Cardiac muscle cell (in vitro differentiated cells and primary cell): ENCODE measurements around the gene IGSF21. TPM values are rescaled to one million over a fixed set of nuclear protein-coding genes. Genes with fewer than 3 reads are reported as not detected.

Experiments used
- DNase-seq, 2 donors: peaks; one replicate each; pipeline versions ENCODE4 v3.0.0 to v3.0.0-alpha.2; 2010 to 2017; ENCODE audit warnings: low read depth in 1 of 2, low spot score in 1 of 2
- H3K27ac ChIP-seq: fragments of 200-600 bp; sonication (generic); 2 replicates; pipeline ENCODE4 v1.5.1; 2016
- H3K27me3 ChIP-seq: fragments of 200-600 bp; sonication (generic); 2 replicates; pipeline ENCODE4 v1.6.0; 2016; ENCODE audit warnings: control low read depth
- H3K36me3 ChIP-seq: fragments of 200-600 bp; sonication (generic); 2 replicates; pipeline ENCODE4 v1.5.1; 2016; ENCODE audit warnings: control low read depth
- H3K4me1 ChIP-seq: fragments of 200-600 bp; sonication (generic); 2 replicates; pipeline ENCODE4 v1.8.1; 2017; ENCODE audit warnings: low read depth, mild to moderate bottlenecking, mixed run types
- H3K4me3 ChIP-seq: fragments of 200-600 bp; sonication (generic); 2 replicates; pipeline ENCODE4 v1.5.1; 2016; ENCODE audit warnings: mild to moderate bottlenecking
- H3K9me3 ChIP-seq: fragments of 200-600 bp; sonication (generic); 2 replicates; pipeline ENCODE4 v1.5.1; 2017; ENCODE audit warnings: low read depth, mild to moderate bottlenecking, control low read depth
- polyA plus RNA-seq: library from polyadenylated mRNA; unstranded; fragments of >200 nt; fragmentation: Nextera tagmentation; extraction: Ambion mirVana; gene quantifications from 2 replicates; pipeline ENCODE4 v1.2.1, GENCODE V29; 2016
- total RNA-seq: library from RNA; depleted of rRNA; stranded (reverse); fragments of >200 nt; gene quantifications from 2 replicates; pipeline ENCODE4 v1.2.3, GENCODE V29; 2016
- TF ChIP-seq, protein P1 (sequence below): IDR thresholded peaks from 2 replicates; pipeline ENCODE4 v1.5.1; 2012; ENCODE audit warnings: low read depth, mild to moderate bottlenecking, low read length

Gene IGSF21
- total and polyA plus RNA-seq, 2 experiments from 2014 or later: 0.06 TPM; not detected in 1

DNA sequence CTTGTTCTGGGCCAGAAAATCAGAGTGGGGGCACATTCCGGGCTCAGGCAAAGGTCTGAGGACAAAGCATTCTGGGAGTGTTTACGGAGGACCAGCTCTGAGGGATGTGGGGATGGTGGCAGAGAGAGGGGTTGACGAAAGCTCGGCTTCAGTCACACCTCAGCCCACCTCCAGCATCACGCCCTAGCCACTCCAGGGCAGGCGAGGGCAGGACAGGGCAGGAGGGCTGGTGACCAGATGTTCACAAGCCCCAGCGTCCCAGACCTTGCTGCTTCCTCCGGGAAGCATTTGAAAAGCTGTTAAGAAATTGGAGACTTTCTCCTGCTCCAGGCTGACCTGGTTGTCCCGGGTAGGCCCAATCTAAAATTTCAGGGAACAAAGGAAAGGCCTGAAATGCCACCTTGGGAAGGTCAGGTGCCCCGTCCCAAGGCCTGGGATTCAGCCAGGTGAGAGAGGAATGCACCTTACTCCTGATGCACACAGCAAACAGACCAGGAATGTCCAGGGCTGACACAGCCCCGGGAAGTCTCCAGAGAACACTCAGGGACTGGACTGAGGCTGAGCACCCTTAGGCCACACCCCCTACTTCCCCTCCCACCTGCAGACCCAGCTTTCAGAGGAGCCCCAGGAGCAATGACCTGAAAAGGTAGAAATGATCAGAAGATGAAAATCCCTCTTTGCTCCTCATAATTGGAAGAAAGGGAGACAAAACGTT lies 301.2 kb downstream of the IGSF21 start:
- Histone ChIP-seq H3K4me3 (no peak overlapping the region), H3K27ac (no peak overlapping the region), H3K9me3 (no peaks in the 10 kb centered on the region), H3K4me1 (no peaks in the 10 kb centered on the region), H3K36me3 (no peaks in the 10 kb centered on the region), H3K27me3 (no peaks in the 10 kb centered on the region)
- TF ChIP-seq, protein P1, sequence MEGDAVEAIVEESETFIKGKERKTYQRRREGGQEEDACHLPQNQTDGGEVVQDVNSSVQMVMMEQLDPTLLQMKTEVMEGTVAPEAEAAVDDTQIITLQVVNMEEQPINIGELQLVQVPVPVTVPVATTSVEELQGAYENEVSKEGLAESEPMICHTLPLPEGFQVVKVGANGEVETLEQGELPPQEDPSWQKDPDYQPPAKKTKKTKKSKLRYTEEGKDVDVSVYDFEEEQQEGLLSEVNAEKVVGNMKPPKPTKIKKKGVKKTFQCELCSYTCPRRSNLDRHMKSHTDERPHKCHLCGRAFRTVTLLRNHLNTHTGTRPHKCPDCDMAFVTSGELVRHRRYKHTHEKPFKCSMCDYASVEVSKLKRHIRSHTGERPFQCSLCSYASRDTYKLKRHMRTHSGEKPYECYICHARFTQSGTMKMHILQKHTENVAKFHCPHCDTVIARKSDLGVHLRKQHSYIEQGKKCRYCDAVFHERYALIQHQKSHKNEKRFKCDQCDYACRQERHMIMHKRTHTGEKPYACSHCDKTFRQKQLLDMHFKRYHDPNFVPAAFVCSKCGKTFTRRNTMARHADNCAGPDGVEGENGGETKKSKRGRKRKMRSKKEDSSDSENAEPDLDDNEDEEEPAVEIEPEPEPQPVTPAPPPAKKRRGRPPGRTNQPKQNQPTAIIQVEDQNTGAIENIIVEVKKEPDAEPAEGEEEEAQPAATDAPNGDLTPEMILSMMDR: no peak
- DNase-seq: no peak

DNA sequence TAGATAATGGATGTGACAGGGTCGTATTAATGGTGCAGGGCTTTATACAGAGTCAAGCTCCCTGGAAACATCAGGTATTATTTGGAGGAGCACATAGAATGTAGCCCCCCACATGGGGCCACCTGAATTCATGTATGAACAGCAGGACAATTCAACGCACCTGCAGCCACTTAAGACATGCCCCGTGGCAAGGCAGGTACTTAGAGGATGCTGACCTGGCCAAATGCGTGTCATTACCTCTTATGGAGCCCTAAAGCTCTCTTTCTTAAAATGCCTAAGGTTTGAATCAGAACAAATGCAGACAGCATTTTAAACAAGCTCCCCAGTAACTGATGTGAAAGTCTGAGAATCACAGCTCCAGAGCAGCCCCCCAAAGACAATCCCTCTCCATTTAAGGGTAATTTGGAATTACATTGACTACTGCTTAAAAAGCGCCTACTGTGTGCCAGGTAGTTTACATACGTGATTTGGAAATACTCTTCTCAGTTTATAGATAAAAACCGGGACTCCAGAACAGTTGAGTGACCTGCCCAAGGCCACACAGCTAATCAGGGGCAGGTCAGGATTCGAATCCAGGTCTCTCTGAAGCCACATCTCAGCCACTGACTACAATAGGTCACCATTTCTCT lies 302.1 kb downstream of the IGSF21 start:
- no peak for DNase-seq
- no peak overlapping the region for H3K27ac ChIP-seq
- H3K4me3 ChIP-seq: no peak overlapping the region
- H3K4me1 ChIP-seq: no peaks in the 10 kb centered on the region
- H3K9me3 ChIP-seq: no peaks in the 10 kb centered on the region
- no peaks in the 10 kb centered on the region for H3K27me3 ChIP-seq
- TF ChIP-seq, protein P1: no peak
- no peaks in the 10 kb centered on the region for H3K36me3 ChIP-seq

DNA sequence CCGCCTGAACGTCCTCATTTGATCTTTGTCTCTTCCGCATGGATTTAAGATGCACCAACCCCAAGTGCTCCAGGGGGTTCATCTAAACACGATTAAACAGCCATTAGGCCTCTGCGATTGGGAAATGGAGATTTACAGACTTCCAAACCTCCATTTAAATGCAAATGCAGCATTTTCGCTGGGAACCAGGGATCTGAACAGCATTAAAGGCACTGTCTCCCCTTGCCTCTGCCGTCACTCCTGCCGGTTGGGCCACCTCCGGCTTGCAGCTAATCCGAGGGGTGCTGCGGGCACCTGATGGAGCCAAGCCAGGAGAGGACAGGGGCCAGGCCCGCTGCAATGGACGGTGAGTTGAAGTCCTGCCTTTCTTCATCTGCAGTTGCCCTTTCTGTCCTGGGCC lies 302.8 kb downstream of the IGSF21 start:
- H3K27me3 ChIP-seq: no peaks in the 10 kb centered on the region
- no peaks in the 10 kb centered on the region for H3K36me3 ChIP-seq
- H3K4me3 ChIP-seq: no peak overlapping the region
- no peaks in the 10 kb centered on the region for H3K9me3 ChIP-seq
- no peak overlapping the region for H3K27ac ChIP-seq
- TF ChIP-seq, protein P1: no peak
- no peak for DNase-seq
- H3K4me1 ChIP-seq: no peaks in the 10 kb centered on the region

DNA sequence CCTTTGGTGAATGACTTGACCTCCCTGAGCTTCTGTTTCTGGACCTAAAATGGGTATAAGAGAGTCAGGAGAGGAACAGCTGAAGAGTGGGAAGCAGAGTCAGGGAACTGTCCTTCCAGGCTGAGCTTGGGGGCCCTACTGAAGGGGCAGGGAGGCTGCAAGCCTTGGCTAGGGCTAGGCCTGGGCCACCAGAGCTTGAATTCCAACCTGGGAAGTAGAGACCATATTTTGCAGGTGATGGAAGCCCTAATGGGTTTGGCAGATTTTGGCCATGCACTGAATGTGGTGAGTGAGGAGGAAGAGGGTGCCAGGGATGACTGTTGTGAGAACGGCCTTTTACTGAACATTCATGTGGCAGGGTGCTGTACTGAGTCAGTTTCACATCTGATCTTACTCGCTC lies 303.7 kb downstream of the IGSF21 start:
- no peaks in the 10 kb centered on the region for H3K4me1 ChIP-seq
- TF ChIP-seq, protein P1: no peak
- no peaks in the 10 kb centered on the region for H3K27me3 ChIP-seq
- H3K4me3 ChIP-seq: no peak overlapping the region
- no peaks in the 10 kb centered on the region for H3K36me3 ChIP-seq
- DNase-seq: no peak
- H3K27ac ChIP-seq: no peak overlapping the region
- H3K9me3 ChIP-seq: no peaks in the 10 kb centered on the region

DNA sequence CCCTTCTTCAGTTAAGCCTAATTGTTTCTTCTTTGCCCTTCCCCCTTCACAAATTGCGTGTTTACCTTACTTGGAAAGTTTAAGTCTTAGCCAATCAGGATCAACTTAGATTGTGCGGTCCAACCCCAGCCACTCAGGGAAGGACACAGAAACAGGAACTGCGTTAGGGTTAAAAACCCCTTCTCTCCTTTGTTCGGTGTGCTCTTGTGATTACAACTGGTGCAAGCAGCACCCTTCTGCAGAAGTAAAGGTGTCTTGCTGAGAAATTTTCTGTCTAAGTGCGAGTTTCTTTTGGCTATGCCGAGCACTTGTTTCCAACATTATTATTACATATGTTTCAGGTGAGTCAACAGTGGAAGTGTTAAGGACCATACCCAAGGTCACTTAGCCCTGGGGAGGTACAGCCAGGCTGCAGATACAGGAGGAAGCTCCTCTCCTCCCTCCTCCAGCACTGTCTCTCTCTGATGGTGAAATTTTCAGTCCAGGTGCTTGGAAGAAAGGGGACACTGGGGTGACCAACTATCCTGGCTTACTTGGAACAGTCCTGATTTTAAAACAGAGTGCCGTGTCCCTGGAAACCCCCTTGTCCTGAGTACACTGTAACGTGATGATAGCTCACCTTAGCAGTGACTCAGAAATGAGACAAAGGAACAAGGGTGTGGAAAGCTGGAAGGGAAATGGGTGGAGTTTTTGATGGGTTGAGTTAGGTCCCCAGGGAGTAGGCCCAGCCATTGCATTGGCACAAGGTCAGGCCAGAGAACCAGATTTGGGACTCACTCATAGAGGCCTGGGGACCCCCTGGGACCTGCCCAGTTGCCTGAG lies 304.4 kb downstream of the IGSF21 start:
- DNase-seq: no peak
- H3K27ac ChIP-seq: no peak overlapping the region
- no peaks in the 10 kb centered on the region for H3K36me3 ChIP-seq
- TF ChIP-seq, protein P1: no peak
- H3K9me3 ChIP-seq: no peaks in the 10 kb centered on the region
- no peaks in the 10 kb centered on the region for H3K27me3 ChIP-seq
- no peaks in the 10 kb centered on the region for H3K4me1 ChIP-seq
- no peak overlapping the region for H3K4me3 ChIP-seq
